K562 (cell line): ENCODE results near the gene PKD1L1.

ENCODE experiments used
- HNRNPL ChIP-seq: fragments of 200-400 bp; formaldehyde crosslinking; IDR thresholded peaks from 2 replicates; pipeline ENCODE4 v1.6.1; 2017; ENCODE audit warnings: low read depth, mild to moderate bottlenecking, low read length
- UBTF ChIP-seq, 2 experiments: IDR thresholded peaks; 2 replicates each; pipeline ENCODE4 v1.6.1; 2012; ENCODE audit warnings: improper control_type of control experiment in 2 of 2, low read depth in 2 of 2, low read length in 2 of 2, borderline replicate concordance in 1 of 2
- TF ChIP-seq, protein P1 (sequence below), 3 experiments: IDR thresholded peaks in 2 of 3; conservative IDR thresholded peaks in 1 of 3; 2 replicates each; pipeline ENCODE4 v1.5.1; 2011 to 2012; ENCODE audit warnings: low read length in 3 of 3, mild to moderate bottlenecking in 3 of 3, control low read depth in 2 of 3, improper control_type of control experiment in 1 of 3, inconsistent platforms in 1 of 3, low read depth in 1 of 3, mixed read lengths in 1 of 3, moderate library complexity in 1 of 3; ENCODE audit not compliant: insufficient read depth in 2 of 3

GRCh38 chr7:47882635-47883034 is 65.6 kb downstream of the PKD1L1 start:
- TF ChIP-seq, protein P1, sequence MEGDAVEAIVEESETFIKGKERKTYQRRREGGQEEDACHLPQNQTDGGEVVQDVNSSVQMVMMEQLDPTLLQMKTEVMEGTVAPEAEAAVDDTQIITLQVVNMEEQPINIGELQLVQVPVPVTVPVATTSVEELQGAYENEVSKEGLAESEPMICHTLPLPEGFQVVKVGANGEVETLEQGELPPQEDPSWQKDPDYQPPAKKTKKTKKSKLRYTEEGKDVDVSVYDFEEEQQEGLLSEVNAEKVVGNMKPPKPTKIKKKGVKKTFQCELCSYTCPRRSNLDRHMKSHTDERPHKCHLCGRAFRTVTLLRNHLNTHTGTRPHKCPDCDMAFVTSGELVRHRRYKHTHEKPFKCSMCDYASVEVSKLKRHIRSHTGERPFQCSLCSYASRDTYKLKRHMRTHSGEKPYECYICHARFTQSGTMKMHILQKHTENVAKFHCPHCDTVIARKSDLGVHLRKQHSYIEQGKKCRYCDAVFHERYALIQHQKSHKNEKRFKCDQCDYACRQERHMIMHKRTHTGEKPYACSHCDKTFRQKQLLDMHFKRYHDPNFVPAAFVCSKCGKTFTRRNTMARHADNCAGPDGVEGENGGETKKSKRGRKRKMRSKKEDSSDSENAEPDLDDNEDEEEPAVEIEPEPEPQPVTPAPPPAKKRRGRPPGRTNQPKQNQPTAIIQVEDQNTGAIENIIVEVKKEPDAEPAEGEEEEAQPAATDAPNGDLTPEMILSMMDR (IDR thresholded peaks at IDR 0.05 in 2 of 3, conservative IDR thresholded peaks at IDR 0.05 in 1 of 3; ENCODE audit: insufficient read depth in 2 of 3, low read depth in 1 of 3, low read length in 3 of 3), result no peak
- TF ChIP-seq HNRNPL (no peak), UBTF (IDR thresholded peaks at IDR 0.05; ENCODE audit: borderline replicate concordance in 1 of 2, low read depth in 2 of 2, low read length in 2 of 2) (no peak)
